Measurements from ENCODE around the gene SHH. TPM values are rescaled to one million over a fixed set of nuclear protein-coding genes. Genes with fewer than 3 reads are reported as not detected.
"Not testable (repeated sequence)": the region's sequence is repeated elsewhere in the genome, so short reads cannot be mapped to it uniquely, and the experiment has no call there.

Gene SHH
- polyA plus RNA-seq, 4 donors = 0.27 to 8.3 (median 1.3) TPM

DNA sequence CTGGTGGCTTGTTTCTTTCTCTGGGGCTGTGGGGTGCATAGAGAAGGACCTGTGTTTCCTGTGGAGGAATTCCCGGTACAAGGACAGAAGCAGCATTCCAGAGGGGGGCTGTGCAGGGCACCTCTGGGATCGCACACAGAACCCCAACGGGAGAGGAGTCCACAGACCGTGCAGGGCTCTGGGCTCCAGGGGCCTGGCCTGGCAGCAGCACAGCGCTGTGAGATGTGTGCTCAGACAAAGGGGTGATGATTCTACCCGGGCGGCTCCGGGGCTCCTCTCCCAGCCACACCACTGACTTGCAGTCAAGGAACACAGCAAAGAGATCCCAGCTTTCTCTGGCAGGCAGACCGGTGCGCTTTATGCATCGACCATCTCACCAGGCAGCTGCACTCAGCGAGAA is 6.9 kb upstream of the SHH start:
- H3K4me3 ChIP-seq (ENCODE audit: low read depth in 1 of 3, low read length in 3 of 3) = no peak overlapping the region
- DNase-seq (no peak), FAIRE-seq (no peak)
- WGBS, 3 donors = 79 to 80% (median 80%) methylated on average over 12 of the region's 12 CpGs
- peaks cover 0 to 2% (median 0%) of the 10 kb centered on the region in 3 donors for H3K4me1 ChIP-seq (ENCODE audit: control insufficient read depth in 3 of 3, insufficient read depth in 2 of 3, low read depth in 1 of 3, low read length in 2 of 3)
- peaks cover 0 to 3% (median 0%) of the 10 kb centered on the region in 3 donors for H3K27me3 ChIP-seq (ENCODE audit: control insufficient read depth in 3 of 3, insufficient read depth in 3 of 3, low read length in 3 of 3)
- H3K9me3 ChIP-seq (ENCODE audit: control insufficient read depth in 2 of 2, insufficient read depth in 1 of 2, low read depth in 1 of 2, low read length in 1 of 2) = no peaks in the 10 kb centered on the region
- H3K36me3 ChIP-seq (ENCODE audit: control insufficient read depth in 3 of 3, insufficient read depth in 2 of 3, low read depth in 1 of 3, low read length in 3 of 3) = no peaks in the 10 kb centered on the region
- no peak overlapping the region for H3K27ac ChIP-seq (ENCODE audit: low read depth in 1 of 3, low read length in 2 of 3)

DNA sequence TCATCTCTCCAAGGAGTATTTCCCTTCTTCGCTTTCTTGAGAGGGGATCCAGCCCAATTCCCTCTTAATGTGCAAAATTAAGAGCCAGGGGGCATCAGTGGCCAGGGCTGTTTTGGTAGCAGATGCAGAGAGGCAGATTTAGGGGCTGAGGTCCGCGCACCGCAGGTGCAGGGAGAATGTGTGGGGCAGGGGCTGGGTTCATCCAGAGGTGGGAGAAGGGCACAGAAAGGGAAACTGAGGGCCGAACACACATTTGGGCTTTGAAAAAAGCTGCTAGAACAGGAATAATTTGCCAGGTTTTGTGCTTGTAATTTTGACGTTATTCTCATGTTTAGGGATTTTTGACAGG is 6.5 kb upstream of the SHH start:
- FAIRE-seq = no peak
- Histone ChIP-seq H3K4me1 (ENCODE audit: control insufficient read depth in 3 of 3, insufficient read depth in 2 of 3, low read depth in 1 of 3, low read length in 2 of 3) (peaks cover 0 to 2% (median 0%) of the 10 kb centered on the region in 3 donors), H3K9me3 (ENCODE audit: control insufficient read depth in 2 of 2, insufficient read depth in 1 of 2, low read depth in 1 of 2, low read length in 1 of 2) (no peaks in the 10 kb centered on the region), H3K4me3 (ENCODE audit: low read depth in 1 of 3, low read length in 3 of 3) (no peak overlapping the region), H3K27me3 (ENCODE audit: control insufficient read depth in 3 of 3, insufficient read depth in 3 of 3, low read length in 3 of 3) (peaks cover 0 to 4% (median 3%) of the 10 kb centered on the region in 3 donors), H3K36me3 (ENCODE audit: control insufficient read depth in 3 of 3, insufficient read depth in 2 of 3, low read depth in 1 of 3, low read length in 3 of 3) (no peaks in the 10 kb centered on the region), H3K27ac (ENCODE audit: low read depth in 1 of 3, low read length in 2 of 3) (no peak overlapping the region)
- no peak for DNase-seq
- 77 to 87% (median 84%) methylated on average over 6 of the region's 6 CpGs for WGBS, 3 donors

DNA sequence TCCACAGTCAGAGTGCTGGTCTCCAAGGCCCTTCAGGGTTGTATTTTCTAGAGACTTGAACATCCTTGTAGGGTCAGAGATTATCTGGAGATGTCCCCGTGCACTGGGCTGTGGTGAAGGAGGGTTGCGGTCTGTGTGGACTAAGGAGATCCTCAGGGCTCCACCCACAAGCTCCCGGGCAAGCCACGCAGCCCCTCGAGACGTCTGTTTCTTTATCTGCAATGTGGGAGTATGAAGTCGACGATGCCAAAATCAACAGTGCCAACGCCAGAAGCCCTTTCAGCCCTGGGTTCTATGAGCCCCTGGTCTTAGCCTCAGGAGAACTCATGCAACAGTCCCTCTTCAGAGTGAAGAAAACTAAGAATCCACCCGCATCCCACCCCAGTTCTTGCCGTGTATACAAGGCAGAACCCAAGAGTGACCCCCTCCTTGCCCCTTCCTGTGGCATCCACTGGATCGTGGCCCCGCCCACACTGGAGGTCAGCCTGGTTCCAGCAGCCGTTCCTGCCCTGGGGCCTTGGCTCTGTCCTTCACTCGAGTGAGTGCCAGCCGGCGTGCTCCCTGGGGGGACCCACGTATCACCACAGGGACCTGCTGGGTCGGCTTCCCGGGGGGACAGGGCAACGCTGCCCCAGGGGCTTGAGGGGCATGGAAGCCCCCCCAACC is 6.0 kb upstream of the SHH start:
- no peak for FAIRE-seq
- no peak for DNase-seq
- Histone ChIP-seq H3K36me3 (ENCODE audit: control insufficient read depth in 3 of 3, insufficient read depth in 2 of 3, low read depth in 1 of 3, low read length in 3 of 3) (no peaks in the 10 kb centered on the region), H3K4me3 (ENCODE audit: low read depth in 1 of 3, low read length in 3 of 3) (no peak overlapping the region), H3K27ac (ENCODE audit: low read depth in 1 of 3, low read length in 2 of 3) (no peak overlapping the region), H3K9me3 (ENCODE audit: control insufficient read depth in 2 of 2, insufficient read depth in 1 of 2, low read depth in 1 of 2, low read length in 1 of 2) (no peaks in the 10 kb centered on the region), H3K4me1 (ENCODE audit: control insufficient read depth in 3 of 3, insufficient read depth in 2 of 3, low read depth in 1 of 3, low read length in 2 of 3) (peaks cover 0 to 2% (median under 1%) of the 10 kb centered on the region in 3 donors), H3K27me3 (ENCODE audit: control insufficient read depth in 3 of 3, insufficient read depth in 3 of 3, low read length in 3 of 3) (peaks cover 0 to 8% (median 4%) of the 10 kb centered on the region in 3 donors)
- 59 to 75% (median 68%) methylated on average over 21 of the region's 21 CpGs for WGBS, 3 donors

DNA sequence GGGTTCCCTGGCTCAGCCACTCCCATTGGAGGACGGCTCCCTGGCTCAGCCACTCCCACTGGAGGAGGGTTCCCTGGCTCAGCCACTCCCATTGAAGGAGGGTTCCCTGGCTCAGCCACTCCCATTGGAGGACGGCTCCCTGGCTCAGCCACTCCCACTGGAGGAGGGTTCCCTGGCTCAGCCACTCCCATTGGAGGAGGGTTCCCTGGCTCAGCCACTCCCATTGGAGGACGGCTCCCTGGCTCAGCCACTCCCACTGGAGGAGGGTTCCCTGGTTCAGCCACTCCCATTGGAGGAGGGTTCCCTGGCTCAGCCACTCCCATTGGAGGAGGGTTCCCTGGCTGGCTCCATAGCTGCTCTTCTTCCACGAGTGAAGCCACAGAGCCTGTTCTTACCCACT is 5.3 kb upstream of the SHH start:
- not testable (repeated sequence) for H3K9me3 ChIP-seq (ENCODE audit: control insufficient read depth in 2 of 2, insufficient read depth in 1 of 2, low read depth in 1 of 2, low read length in 1 of 2); H3K4me1 ChIP-seq (ENCODE audit: control insufficient read depth in 3 of 3, insufficient read depth in 2 of 3, low read depth in 1 of 3, low read length in 2 of 3); H3K36me3 ChIP-seq (ENCODE audit: control insufficient read depth in 3 of 3, insufficient read depth in 2 of 3, low read depth in 1 of 3, low read length in 3 of 3); H3K27ac ChIP-seq (ENCODE audit: low read depth in 1 of 3, low read length in 2 of 3); H3K4me3 ChIP-seq (ENCODE audit: low read depth in 1 of 3, low read length in 3 of 3); FAIRE-seq; DNase-seq
- 40 to 72% (median 64%) methylated on average over 2 to 4 of the region's 4 CpGs for WGBS, 3 donors
- peaks cover 0 to 16% (median 6%) of the 10 kb centered on the region in 3 donors for H3K27me3 ChIP-seq (ENCODE audit: control insufficient read depth in 3 of 3, insufficient read depth in 3 of 3, low read length in 3 of 3)

DNA sequence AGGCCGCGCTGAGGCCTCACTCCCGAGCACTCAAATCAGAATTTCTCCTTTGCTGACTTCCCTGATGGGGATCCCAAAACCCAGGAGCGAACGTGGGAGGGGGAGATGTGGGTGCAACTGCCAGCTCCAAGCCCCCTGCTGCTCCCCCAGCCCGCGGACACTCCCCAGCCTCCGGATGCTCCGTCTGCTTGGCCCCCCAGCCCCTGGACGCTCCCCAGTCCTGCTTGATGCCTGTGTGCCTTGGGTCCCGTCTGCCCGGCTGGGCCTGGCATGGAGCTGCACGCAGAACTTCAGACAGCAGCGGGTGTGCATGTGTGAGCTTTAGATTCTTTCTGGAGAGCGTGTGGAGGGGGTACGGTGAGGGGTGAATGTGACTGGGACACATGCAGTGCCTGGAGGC is 4.7 kb upstream of the SHH start:
- Histone ChIP-seq H3K36me3 (ENCODE audit: control insufficient read depth in 3 of 3, insufficient read depth in 2 of 3, low read depth in 1 of 3, low read length in 3 of 3) (no peaks in the 10 kb centered on the region), H3K4me3 (ENCODE audit: low read depth in 1 of 3, low read length in 3 of 3) (no peak overlapping the region), H3K27me3 (ENCODE audit: control insufficient read depth in 3 of 3, insufficient read depth in 3 of 3, low read length in 3 of 3) (peaks cover 0 to 21% (median 7%) of the 10 kb centered on the region in 3 donors), H3K9me3 (ENCODE audit: control insufficient read depth in 2 of 2, insufficient read depth in 1 of 2, low read depth in 1 of 2, low read length in 1 of 2) (no peaks in the 10 kb centered on the region), H3K27ac (ENCODE audit: low read depth in 1 of 3, low read length in 2 of 3) (no peak overlapping the region), H3K4me1 (ENCODE audit: control insufficient read depth in 3 of 3, insufficient read depth in 2 of 3, low read depth in 1 of 3, low read length in 2 of 3) (peaks cover 0 to 13% (median 2%) of the 10 kb centered on the region in 3 donors)
- FAIRE-seq (no peak), DNase-seq (no peak)
- WGBS, 3 donors = 93 to 96% (median 94%) methylated on average over 16 of the region's 16 CpGs

DNA sequence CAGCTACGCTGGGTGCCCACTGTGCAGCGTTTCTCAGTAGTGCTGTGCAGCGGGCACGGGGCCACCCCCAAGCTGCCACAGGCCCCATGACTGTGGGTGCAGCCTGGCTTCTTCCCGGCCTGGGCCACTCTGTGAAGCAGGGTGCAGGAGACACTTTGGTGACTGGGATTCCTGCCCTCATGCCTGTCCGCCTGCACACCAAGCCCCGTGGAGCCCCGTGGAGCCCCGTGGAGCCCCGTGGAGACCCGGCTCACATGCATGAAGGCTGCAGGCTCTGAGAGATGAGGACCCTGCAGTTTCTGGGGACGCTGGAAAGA is 3.9 kb upstream of the SHH start:
- H3K27ac ChIP-seq (ENCODE audit: low read depth in 1 of 3, low read length in 2 of 3) = no peak overlapping the region
- H3K4me3 ChIP-seq (ENCODE audit: low read depth in 1 of 3, low read length in 3 of 3) = no peak overlapping the region
- peaks cover 0 to 21% (median 2%) of the 10 kb centered on the region in 3 donors for H3K4me1 ChIP-seq (ENCODE audit: control insufficient read depth in 3 of 3, insufficient read depth in 2 of 3, low read depth in 1 of 3, low read length in 2 of 3)
- no peaks in the 10 kb centered on the region for H3K9me3 ChIP-seq (ENCODE audit: control insufficient read depth in 2 of 2, insufficient read depth in 1 of 2, low read depth in 1 of 2, low read length in 1 of 2)
- FAIRE-seq (no peak), DNase-seq (no peak)
- peaks cover 0 to 30% (median 15%) of the 10 kb centered on the region in 3 donors for H3K27me3 ChIP-seq (ENCODE audit: control insufficient read depth in 3 of 3, insufficient read depth in 3 of 3, low read length in 3 of 3)
- no peaks in the 10 kb centered on the region for H3K36me3 ChIP-seq (ENCODE audit: control insufficient read depth in 3 of 3, insufficient read depth in 2 of 3, low read depth in 1 of 3, low read length in 3 of 3)
- 90 to 91% (median 90%) methylated on average over 10 to 12 of the region's 12 CpGs for WGBS, 3 donors

DNA sequence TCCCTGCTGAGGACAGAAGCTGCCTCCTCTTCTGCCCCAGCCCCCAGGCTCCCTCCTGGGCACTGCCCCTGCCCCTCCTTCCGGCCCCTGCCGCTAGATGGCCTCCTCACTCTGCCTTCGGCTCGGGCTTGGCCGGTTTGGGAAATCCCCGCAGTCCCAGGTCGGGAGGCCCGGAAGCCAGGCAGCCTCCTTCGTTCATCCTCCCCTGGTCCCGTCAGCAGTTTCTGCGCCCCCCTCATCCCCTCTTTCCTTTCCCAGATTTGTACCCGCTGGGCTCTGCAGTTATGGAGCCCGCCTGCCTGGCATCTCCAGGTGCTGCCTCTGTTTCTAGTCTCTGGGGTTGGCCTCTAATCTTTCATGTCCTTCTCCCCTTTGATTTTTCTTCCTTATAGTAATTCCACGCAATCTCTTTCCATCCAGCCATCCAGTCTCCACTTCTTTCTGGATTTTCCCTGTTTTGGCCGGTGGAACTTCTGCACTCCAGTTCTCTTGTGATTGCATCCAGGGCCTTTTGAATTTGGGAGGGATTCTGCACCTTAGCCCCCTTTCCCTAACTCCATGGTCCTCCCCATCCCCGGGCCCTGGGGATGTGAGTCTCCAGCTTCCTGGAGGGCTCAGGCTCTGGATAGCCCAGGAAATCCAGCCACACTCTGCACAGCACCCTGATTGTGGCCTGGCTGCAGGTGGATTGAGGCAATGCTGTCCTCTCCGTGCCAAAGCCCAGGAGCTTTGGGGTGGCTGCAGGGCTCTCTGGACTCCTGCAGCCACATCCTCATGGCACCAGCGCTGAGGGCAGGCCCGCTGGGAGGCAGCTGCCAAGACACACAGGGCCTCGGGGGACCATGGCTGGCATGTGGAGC is 3.3 kb upstream of the SHH start:
- Histone ChIP-seq H3K4me1 (ENCODE audit: control insufficient read depth in 3 of 3, insufficient read depth in 2 of 3, low read depth in 1 of 3, low read length in 2 of 3) (peaks cover 0 to 25% (median 2%) of the 10 kb centered on the region in 3 donors), H3K36me3 (ENCODE audit: control insufficient read depth in 3 of 3, insufficient read depth in 2 of 3, low read depth in 1 of 3, low read length in 3 of 3) (no peaks in the 10 kb centered on the region), H3K9me3 (ENCODE audit: control insufficient read depth in 2 of 2, insufficient read depth in 1 of 2, low read depth in 1 of 2, low read length in 1 of 2) (no peaks in the 10 kb centered on the region), H3K4me3 (ENCODE audit: low read depth in 1 of 3, low read length in 3 of 3) (no peak overlapping the region), H3K27ac (ENCODE audit: low read depth in 1 of 3, low read length in 2 of 3) (no peak overlapping the region), H3K27me3 (ENCODE audit: control insufficient read depth in 3 of 3, insufficient read depth in 3 of 3, low read length in 3 of 3) (peaks cover 0 to 36% (median 20%) of the 10 kb centered on the region in 3 donors)
- 27 to 31% (median 29%) methylated on average over 20 of the region's 20 CpGs for WGBS, 3 donors
- no peak for FAIRE-seq
- peak; percentile 70 to 72 for DNase-seq

DNA sequence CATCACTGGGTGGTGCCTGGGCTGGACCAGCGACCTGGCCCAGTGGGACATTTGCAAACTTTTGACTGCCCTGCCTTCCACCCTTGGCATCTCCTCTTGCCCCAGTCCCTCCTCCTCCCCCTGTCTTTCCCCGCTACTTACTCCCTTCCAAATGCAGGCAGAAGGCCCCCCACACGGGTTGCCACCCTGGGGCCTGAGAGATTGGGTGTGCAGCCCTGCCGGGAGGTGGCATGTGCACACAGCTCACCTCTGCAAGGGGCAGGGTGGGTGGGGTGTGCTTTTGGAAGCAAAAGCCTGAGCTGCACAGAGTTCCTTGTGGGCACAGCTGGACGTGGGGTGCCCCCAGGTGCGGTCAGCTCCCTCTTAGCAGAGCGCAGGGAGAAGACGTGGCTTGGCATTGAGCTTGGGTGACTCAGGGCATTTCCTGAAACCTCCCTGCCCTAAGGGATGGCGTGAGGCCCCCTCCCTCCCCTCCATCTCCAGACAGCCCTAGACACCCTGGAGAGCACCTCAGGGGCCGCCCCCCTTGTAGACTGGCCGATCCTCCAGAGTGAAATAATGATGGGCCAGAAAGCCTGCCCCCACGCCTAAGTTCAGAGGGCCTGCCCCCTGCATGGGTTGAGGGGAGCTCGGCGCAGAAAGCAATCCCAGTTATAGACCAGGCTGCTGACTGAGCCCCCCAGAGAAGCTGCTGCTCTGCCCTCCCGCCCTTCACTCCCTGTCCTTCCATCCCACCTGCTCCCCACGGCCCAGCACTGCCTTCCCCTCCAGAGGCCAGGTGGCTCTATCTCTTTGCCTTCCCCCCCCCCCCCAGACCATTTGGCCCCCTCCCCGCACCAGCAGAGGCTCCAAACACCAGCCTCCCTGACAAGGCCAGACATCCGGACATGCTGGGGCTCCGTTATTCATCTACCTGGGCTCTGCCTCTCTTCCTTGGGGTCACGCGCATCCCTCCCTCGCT is 2.3 kb upstream of the SHH start:
- H3K36me3 ChIP-seq (ENCODE audit: control insufficient read depth in 3 of 3, insufficient read depth in 2 of 3, low read depth in 1 of 3, low read length in 3 of 3) = no peaks in the 10 kb centered on the region
- peaks cover 7 to 42% (median 27%) of the 10 kb centered on the region in 3 donors for H3K27me3 ChIP-seq (ENCODE audit: control insufficient read depth in 3 of 3, insufficient read depth in 3 of 3, low read length in 3 of 3)
- no peaks in the 10 kb centered on the region for H3K9me3 ChIP-seq (ENCODE audit: control insufficient read depth in 2 of 2, insufficient read depth in 1 of 2, low read depth in 1 of 2, low read length in 1 of 2)
- H3K4me1 ChIP-seq (ENCODE audit: control insufficient read depth in 3 of 3, insufficient read depth in 2 of 3, low read depth in 1 of 3, low read length in 2 of 3) = peaks cover 0 to 32% (median 2%) of the 10 kb centered on the region in 3 donors
- no peak overlapping the region for H3K4me3 ChIP-seq (ENCODE audit: low read depth in 1 of 3, low read length in 3 of 3)
- no peak for FAIRE-seq
- WGBS, 3 donors = 29 to 51% (median 51%) methylated on average over 17 to 22 of the region's 22 CpGs
- DNase-seq = no peak
- H3K27ac ChIP-seq (ENCODE audit: low read depth in 1 of 3, low read length in 2 of 3) = no peak overlapping the region
